ENCODE results near the gene MLYCD.

- TF ChIP-seq, protein P1, sequence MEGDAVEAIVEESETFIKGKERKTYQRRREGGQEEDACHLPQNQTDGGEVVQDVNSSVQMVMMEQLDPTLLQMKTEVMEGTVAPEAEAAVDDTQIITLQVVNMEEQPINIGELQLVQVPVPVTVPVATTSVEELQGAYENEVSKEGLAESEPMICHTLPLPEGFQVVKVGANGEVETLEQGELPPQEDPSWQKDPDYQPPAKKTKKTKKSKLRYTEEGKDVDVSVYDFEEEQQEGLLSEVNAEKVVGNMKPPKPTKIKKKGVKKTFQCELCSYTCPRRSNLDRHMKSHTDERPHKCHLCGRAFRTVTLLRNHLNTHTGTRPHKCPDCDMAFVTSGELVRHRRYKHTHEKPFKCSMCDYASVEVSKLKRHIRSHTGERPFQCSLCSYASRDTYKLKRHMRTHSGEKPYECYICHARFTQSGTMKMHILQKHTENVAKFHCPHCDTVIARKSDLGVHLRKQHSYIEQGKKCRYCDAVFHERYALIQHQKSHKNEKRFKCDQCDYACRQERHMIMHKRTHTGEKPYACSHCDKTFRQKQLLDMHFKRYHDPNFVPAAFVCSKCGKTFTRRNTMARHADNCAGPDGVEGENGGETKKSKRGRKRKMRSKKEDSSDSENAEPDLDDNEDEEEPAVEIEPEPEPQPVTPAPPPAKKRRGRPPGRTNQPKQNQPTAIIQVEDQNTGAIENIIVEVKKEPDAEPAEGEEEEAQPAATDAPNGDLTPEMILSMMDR (IDR thresholded peaks at IDR 0.05; ENCODE audit: poor library complexity, severe bottlenecking) = peak; percentile 60
- TF ChIP-seq POLR2AphosphoS5 (IDR thresholded peaks at IDR 0.05) (no peak), EP300 (conservative IDR thresholded peaks at IDR 0.05; ENCODE audit: poor library complexity, severe bottlenecking) (no peak), EZH2 (IDR thresholded peaks at IDR 0.05; ENCODE audit: borderline replicate concordance, insufficient read depth, low read length, poor library complexity, severe bottlenecking) (no peak)
- TF ChIP-seq, protein P2, sequence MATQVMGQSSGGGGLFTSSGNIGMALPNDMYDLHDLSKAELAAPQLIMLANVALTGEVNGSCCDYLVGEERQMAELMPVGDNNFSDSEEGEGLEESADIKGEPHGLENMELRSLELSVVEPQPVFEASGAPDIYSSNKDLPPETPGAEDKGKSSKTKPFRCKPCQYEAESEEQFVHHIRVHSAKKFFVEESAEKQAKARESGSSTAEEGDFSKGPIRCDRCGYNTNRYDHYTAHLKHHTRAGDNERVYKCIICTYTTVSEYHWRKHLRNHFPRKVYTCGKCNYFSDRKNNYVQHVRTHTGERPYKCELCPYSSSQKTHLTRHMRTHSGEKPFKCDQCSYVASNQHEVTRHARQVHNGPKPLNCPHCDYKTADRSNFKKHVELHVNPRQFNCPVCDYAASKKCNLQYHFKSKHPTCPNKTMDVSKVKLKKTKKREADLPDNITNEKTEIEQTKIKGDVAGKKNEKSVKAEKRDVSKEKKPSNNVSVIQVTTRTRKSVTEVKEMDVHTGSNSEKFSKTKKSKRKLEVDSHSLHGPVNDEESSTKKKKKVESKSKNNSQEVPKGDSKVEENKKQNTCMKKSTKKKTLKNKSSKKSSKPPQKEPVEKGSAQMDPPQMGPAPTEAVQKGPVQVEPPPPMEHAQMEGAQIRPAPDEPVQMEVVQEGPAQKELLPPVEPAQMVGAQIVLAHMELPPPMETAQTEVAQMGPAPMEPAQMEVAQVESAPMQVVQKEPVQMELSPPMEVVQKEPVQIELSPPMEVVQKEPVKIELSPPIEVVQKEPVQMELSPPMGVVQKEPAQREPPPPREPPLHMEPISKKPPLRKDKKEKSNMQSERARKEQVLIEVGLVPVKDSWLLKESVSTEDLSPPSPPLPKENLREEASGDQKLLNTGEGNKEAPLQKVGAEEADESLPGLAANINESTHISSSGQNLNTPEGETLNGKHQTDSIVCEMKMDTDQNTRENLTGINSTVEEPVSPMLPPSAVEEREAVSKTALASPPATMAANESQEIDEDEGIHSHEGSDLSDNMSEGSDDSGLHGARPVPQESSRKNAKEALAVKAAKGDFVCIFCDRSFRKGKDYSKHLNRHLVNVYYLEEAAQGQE (IDR thresholded peaks at IDR 0.05; ENCODE audit: borderline replicate concordance) = no peak
Measured at GRCh38 chr16:83953796-83954576, 55.1 kb downstream of the MLYCD start.

Measured in neural cell (in vitro differentiated cells).